HEK293 (cell line): ENCODE results near the gene PADI2.

Source experiments
- CTCF ChIA-PET: fragments of 350-600 bp; formaldehyde crosslinking; extraction: SDS; loops from one replicate; lab custom pipeline; 2021; ENCODE audit warnings: antibody characterized with exemption; lab: Yijun Ruan, JAX
- POLR2A ChIA-PET: fragments of 300-600 bp; formaldehyde crosslinking; extraction: SDS; loops from one replicate; lab custom pipeline; 2020; ENCODE audit warnings: antibody characterized with exemption, inconsistent platforms; lab: Yijun Ruan, JAX
- H3K27ac ChIP-seq: fragments of 200-500 bp; sonication (Bioruptor generic); 2 replicates; pipeline ENCODE4 v1.5.1; 2014; ENCODE audit warnings: low read depth, low read length, control low read depth, inconsistent platforms; ENCODE audit errors: extremely low read depth
- H3K36me3 ChIP-seq, 2 experiments: fragments of 200-500 bp in 1 of 2; sonication (Bioruptor generic) in 1 of 2; 1 replicate in 1 of 2; 2 replicates in 1 of 2; pipeline ENCODE4 v1.5.1; 2014 to 2017; ENCODE audit warnings: inconsistent platforms in 2 of 2, low read length in 2 of 2; ENCODE audit not compliant: control insufficient read depth in 2 of 2, insufficient read depth in 1 of 2
- H3K4me1 ChIP-seq: fragments of 200-500 bp; sonication (Bioruptor generic); 2 replicates; pipeline ENCODE4 v1.5.1; 2014; ENCODE audit warnings: mild to moderate bottlenecking, low read length, inconsistent platforms; ENCODE audit not compliant: control insufficient read depth, insufficient read depth
- H3K4me3 ChIP-seq: 2 replicates; pipeline ENCODE4 v1.5.1; 2011; ENCODE audit warnings: low read depth, mild to moderate bottlenecking, control low read depth, low read length, moderate library complexity
- H3K9me3 ChIP-seq: fragments of 200-500 bp; sonication (Bioruptor generic); 2 replicates; pipeline ENCODE4 v1.5.1; 2014; ENCODE audit warnings: low read depth, low read length, inconsistent platforms; ENCODE audit not compliant: control insufficient read depth, insufficient read depth
- CTCF ChIP-seq: fragments of 450-650 bp; formaldehyde crosslinking; IDR thresholded peaks from 2 replicates; pipeline ENCODE4 v1.5.1; 2016; ENCODE audit warnings: missing biosample characterization, missing genetic modification characterization
- FEZF1 ChIP-seq: fragments of 450-650 bp; formaldehyde crosslinking; IDR thresholded peaks from 2 replicates; pipeline ENCODE4 v1.5.1; 2016; ENCODE audit warnings: missing biosample characterization, missing genetic modification characterization
- GFI1B ChIP-seq: fragments of 450-650 bp; formaldehyde crosslinking; IDR thresholded peaks from 2 replicates; pipeline ENCODE4 v1.5.1; 2016; ENCODE audit warnings: missing biosample characterization, missing genetic modification characterization
- HOXA7 ChIP-seq: sonication (generic); formaldehyde crosslinking; IDR thresholded peaks from 2 replicates; pipeline ENCODE4 v1.8.1; 2022; ENCODE audit warnings: missing genetic modification reagents, borderline replicate concordance
- PRDM1 ChIP-seq: fragments of 450-650 bp; formaldehyde crosslinking; IDR thresholded peaks from 2 replicates; pipeline ENCODE4; 2016; ENCODE audit warnings: missing biosample characterization, missing genetic modification characterization
- SCRT1 ChIP-seq: fragments of 450-650 bp; formaldehyde crosslinking; IDR thresholded peaks from 2 replicates; pipeline ENCODE4 v1.5.1; 2016; ENCODE audit warnings: missing biosample characterization, missing genetic modification characterization, borderline replicate concordance
- SCRT2 ChIP-seq: fragments of 450-650 bp; formaldehyde crosslinking; IDR thresholded peaks from 2 replicates; pipeline ENCODE4 v1.5.1; 2016; ENCODE audit warnings: missing biosample characterization, missing genetic modification characterization
- ZBTB48 ChIP-seq: fragments of 450-650 bp; formaldehyde crosslinking; IDR thresholded peaks from 2 replicates; pipeline ENCODE4 v1.5.1; 2016; ENCODE audit warnings: missing biosample characterization, missing genetic modification characterization
- ZFP37 ChIP-seq: fragments of 450-650 bp; formaldehyde crosslinking; IDR thresholded peaks from 2 replicates; pipeline ENCODE4 v1.5.1; 2016; ENCODE audit warnings: missing biosample characterization, missing genetic modification characterization
- ZNF155 ChIP-seq: fragments of 450-650 bp; formaldehyde crosslinking; IDR thresholded peaks from 2 replicates; pipeline ENCODE4 v1.5.1; 2016; ENCODE audit warnings: missing biosample characterization, missing genetic modification characterization
- ZNF16 ChIP-seq: fragments of 450-650 bp; formaldehyde crosslinking; IDR thresholded peaks from 2 replicates; pipeline ENCODE4 v1.5.1; 2016; ENCODE audit warnings: low read depth, missing biosample characterization, missing genetic modification characterization
- ZNF184 ChIP-seq: fragments of 450-650 bp; IDR thresholded peaks from 2 replicates; pipeline ENCODE4 v1.5.1; 2018; ENCODE audit warnings: missing biosample characterization, mild to moderate bottlenecking, missing genetic modification characterization
- ZNF24 ChIP-seq: fragments of 450-650 bp; formaldehyde crosslinking; IDR thresholded peaks from 2 replicates; pipeline ENCODE4 v1.5.1; 2016; ENCODE audit warnings: missing biosample characterization, missing genetic modification characterization
- ZNF280C ChIP-seq: fragments of 450-650 bp; formaldehyde crosslinking; IDR thresholded peaks from 2 replicates; pipeline ENCODE4 v1.5.1; 2016; ENCODE audit warnings: missing biosample characterization, missing genetic modification characterization
- ZNF362 ChIP-seq: fragments of 450-650 bp; formaldehyde crosslinking; IDR thresholded peaks from 2 replicates; pipeline ENCODE4 v1.5.1; 2016; ENCODE audit warnings: missing biosample characterization, missing genetic modification characterization
- ZNF394 ChIP-seq: fragments of 450-650 bp; formaldehyde crosslinking; IDR thresholded peaks from 2 replicates; pipeline ENCODE4 v1.5.1; 2016; ENCODE audit warnings: missing biosample characterization, missing genetic modification characterization, mild to moderate bottlenecking, moderate library complexity, borderline replicate concordance
- ZNF398 ChIP-seq: fragments of 450-650 bp; formaldehyde crosslinking; IDR thresholded peaks from 2 replicates; pipeline ENCODE4 v1.5.1; 2017; ENCODE audit warnings: missing biosample characterization, missing genetic modification characterization
- ZNF530 ChIP-seq: fragments of 450-650 bp; formaldehyde crosslinking; IDR thresholded peaks from 2 replicates; pipeline ENCODE4 v1.5.1; 2016; ENCODE audit warnings: low read depth, missing biosample characterization, missing genetic modification characterization
- ZNF626 ChIP-seq: fragments of 450-650 bp; sonication (Bioruptor Pico); formaldehyde crosslinking; IDR thresholded peaks from 2 replicates; pipeline ENCODE4 v1.5.1; 2018; ENCODE audit warnings: missing biosample characterization, missing genetic modification characterization, inconsistent platforms
- ZNF629 ChIP-seq: fragments of 450-650 bp; formaldehyde crosslinking; IDR thresholded peaks from 2 replicates; pipeline ENCODE4 v1.5.1; 2017; ENCODE audit warnings: missing biosample characterization, missing genetic modification characterization
- ZNF654 ChIP-seq: fragments of 450-650 bp; formaldehyde crosslinking; IDR thresholded peaks from 2 replicates; pipeline ENCODE4 v1.5.1; 2016; ENCODE audit warnings: low read depth, missing biosample characterization, missing genetic modification characterization
- ZNF658 ChIP-seq: fragments of 450-650 bp; formaldehyde crosslinking; IDR thresholded peaks from 2 replicates; pipeline ENCODE4; 2016; ENCODE audit warnings: missing biosample characterization, missing genetic modification characterization
- ZNF660 ChIP-seq: fragments of 450-650 bp; IDR thresholded peaks from 2 replicates; pipeline ENCODE4 v1.5.1; 2018; ENCODE audit warnings: missing biosample characterization, mild to moderate bottlenecking, missing genetic modification characterization
- ZNF747 ChIP-seq: fragments of 450-650 bp; formaldehyde crosslinking; IDR thresholded peaks from 2 replicates; pipeline ENCODE4 v1.5.1; 2016; ENCODE audit warnings: missing biosample characterization, missing genetic modification characterization
- ZSCAN16 ChIP-seq: fragments of 450-650 bp; formaldehyde crosslinking; IDR thresholded peaks from 2 replicates; pipeline ENCODE4 v1.5.1; 2016; ENCODE audit warnings: missing biosample characterization, missing genetic modification characterization

PADI2 gene

GRCh38 chr1:17047924-17048323, 71.3 kb downstream of the PADI2 start:
- no peaks in the 10 kb centered on the region for H3K9me3 ChIP-seq
- H3K36me3 ChIP-seq = peaks cover 42 to 56% of the 10 kb centered on the region in 2 experiments
- TF ChIP-seq ZNF747 (tag by site-specific recombination) (no peak), SCRT1 (tag by site-specific recombination) (no peak), ZSCAN16 (tag by site-specific recombination) (no peak), ZNF658 (no peak), GFI1B (tag by site-specific recombination) (no peak), ZNF16 (tag by site-specific recombination) (no peak)
- H3K4me3 ChIP-seq = no peak overlapping the region
- ChIA-PET POLR2A (interaction anchor here (0.6 to 1.6 kb wide), 2 partner anchors 77 to 81 kb away, joined by 3 to 4 read pairs; no protein-coding TSS in a partner anchor), CTCF (interaction anchor here (0.6 to 7.0 kb wide), 7 partner anchors 34 to 427 kb away, joined by 3 to 115 read pairs (median 3); no protein-coding TSS in a partner anchor)
- peaks cover 4% of the 10 kb centered on the region; the same call in 1 of the 2 replicates for H3K4me1 ChIP-seq
- H3K27ac ChIP-seq = no peak overlapping the region

GRCh38 chr1:17046334-17046657, 73.0 kb downstream of the PADI2 start:
- H3K36me3 ChIP-seq = peaks cover 54 to 61% of the 10 kb centered on the region in 2 experiments
- no peak overlapping the region for H3K4me3 ChIP-seq
- no peaks in the 10 kb centered on the region for H3K9me3 ChIP-seq
- peak; percentile 32; the same call in 1 of the 2 replicates for TF ChIP-seq ZNF362 (tag by site-specific recombination)
- no peak for TF ChIP-seq ZNF184
- POLR2A ChIA-PET = interaction anchor here (0.6 to 1.4 kb wide), 3 partner anchors 47 to 86 kb away, joined by 3 read pairs; no protein-coding TSS in a partner anchor
- no peak overlapping the region for H3K27ac ChIP-seq
- CTCF ChIA-PET = interaction anchor here (0.7 to 7.0 kb wide), 21 partner anchors 10 to 1829 kb away, joined by 3 to 115 read pairs (median 6); partner anchors contain the start of gene MFAP2
- no peaks in the 10 kb centered on the region for H3K4me1 ChIP-seq

GRCh38 chr1:17045634-17046333, 73.5 kb downstream of the PADI2 start:
- POLR2A ChIA-PET = interaction anchor here (0.6 to 1.4 kb wide), 3 partner anchors 46 to 85 kb away, joined by 3 read pairs; no protein-coding TSS in a partner anchor
- Histone ChIP-seq H3K4me3 (no peak overlapping the region), H3K9me3 (no peaks in the 10 kb centered on the region), H3K27ac (no peak overlapping the region), H3K36me3 (peaks cover 53 to 58% of the 10 kb centered on the region in 2 experiments), H3K4me1 (no peaks in the 10 kb centered on the region)
- CTCF ChIA-PET = interaction anchor here (0.5 to 7.0 kb wide), 24 partner anchors 9 to 1830 kb away, joined by 3 to 115 read pairs (median 4); partner anchors contain the start of gene MFAP2
- TF ChIP-seq SCRT2 (no peak), ZNF654 (peak; percentile 79), ZFP37 (tag by site-specific recombination) (no peak), ZNF280C (tag by site-specific recombination) (no peak), ZNF629 (no peak), ZNF24 (tag by site-specific recombination) (no peak), CTCF (tag by site-specific recombination) (peak; percentile 51; the same call in 1 of the 2 replicates), ZNF660 (peak; percentile 42; the same call in 1 of the 2 replicates), ZBTB48 (tag by site-specific recombination) (no peak), ZNF398 (no peak), HOXA7 (no peak), FEZF1 (tag by site-specific recombination) (no peak), ZNF530 (tag by site-specific recombination) (no peak), ZNF394 (no peak), ZNF626 (tag by site-specific recombination) (no peak), PRDM1 (tag by site-specific recombination) (peak; percentile 96), ZNF155 (tag by site-specific recombination) (no peak)
